Activated CD8-positive, alpha-beta memory T cell treated with anti-CD3 and anti-CD28 coated beads for 24 hours (primary cell): ENCODE data around the gene HMCN2.

Source experiments
- DNase-seq: peaks from one replicate; pipeline ENCODE4 v3.0.0-alpha.2; 2020

The HMCN2 gene

GRCh38 chr9:130309689-130310455 is 44.3 kb downstream of the HMCN2 start:
- no peak for DNase-seq

GRCh38 chr9:130310456-130310855 is 44.9 kb downstream of the HMCN2 start:
- no peak for DNase-seq

GRCh38 chr9:130311003-130311402 is 45.4 kb downstream of the HMCN2 start:
- no peak for DNase-seq

GRCh38 chr9:130311408-130312140 is 46.0 kb downstream of the HMCN2 start:
- DNase-seq: no peak

- no peak for DNase-seq
Measured at GRCh38 chr9:130313103-130313858, 47.7 kb downstream of the HMCN2 start.

GRCh38 chr9:130315446-130316226 is 50.1 kb downstream of the HMCN2 start:
- DNase-seq: no peak

GRCh38 chr9:130316430-130316829 is 50.9 kb downstream of the HMCN2 start:
- DNase-seq: no peak

GRCh38 chr9:130319300-130319699 is 53.7 kb downstream of the HMCN2 start:
- DNase-seq: no peak

GRCh38 chr9:130319944-130320712 is 54.6 kb downstream of the HMCN2 start:
- DNase-seq: no peak

- no peak for DNase-seq
Measured at GRCh38 chr9:130320723-130321481, 55.3 kb downstream of the HMCN2 start.

- DNase-seq: no peak
Measured at GRCh38 chr9:130321539-130321938, 56.0 kb downstream of the HMCN2 start.

- DNase-seq: no peak
Measured at GRCh38 chr9:130323051-130323745, 57.6 kb downstream of the HMCN2 start.

GRCh38 chr9:130325921-130326320 is 60.4 kb downstream of the HMCN2 start:
- no peak for DNase-seq

- DNase-seq: no peak
Measured at GRCh38 chr9:130327070-130327780, 61.7 kb downstream of the HMCN2 start.

- no peak for DNase-seq
Measured at GRCh38 chr9:130327781-130328348, 62.3 kb downstream of the HMCN2 start.

- no peak for DNase-seq
Measured at GRCh38 chr9:130328349-130328801, 62.8 kb downstream of the HMCN2 start.

- DNase-seq: no peak
Measured at GRCh38 chr9:130329061-130329460, 63.5 kb downstream of the HMCN2 start.

GRCh38 chr9:130330202-130330862 is 64.8 kb downstream of the HMCN2 start:
- DNase-seq: no peak

GRCh38 chr9:130331061-130331460 is 65.5 kb downstream of the HMCN2 start:
- no peak for DNase-seq
